ENCODE data around the gene RHD. TPM values are rescaled to one million over a fixed set of nuclear protein-coding genes. Genes with fewer than 3 reads are reported as not detected.
"Not testable (repeated sequence)": the region's sequence is repeated elsewhere in the genome, so short reads cannot be mapped to it uniquely, and the experiment has no call there.

RHD gene
- total and polyA plus RNA-seq, 2 donors (not counting 1 experiment from before 2014, with no cell fraction given): not detected

GRCh38 chr1:25378367-25378766 is 106.1 kb downstream of the RHD start:
- ATAC-seq (ENCODE audit: low read depth); H3K9me3 ChIP-seq (ENCODE audit: control extremely low read depth in 1 of 3, control insufficient read depth in 2 of 3, insufficient read depth in 1 of 3, low read length in 2 of 3); H3K79me2 ChIP-seq (ENCODE audit: control insufficient read depth, insufficient read depth, low read length); H3K9ac ChIP-seq (ENCODE audit: low read length); H3K4me3 ChIP-seq (ENCODE audit: control extremely low read depth in 1 of 5, extremely low read depth in 1 of 5, insufficient read depth in 1 of 5, low read depth in 2 of 5, low read length in 4 of 5); H3K9me3 Mint-ChIP-seq (ENCODE audit: insufficient read depth); H3K36me3 ChIP-seq (replicated peaks in 1 of 2; ENCODE audit: control extremely low read depth in 1 of 2, control insufficient read depth in 1 of 2, extremely low read depth in 1 of 2, insufficient read depth in 2 of 2, low read length in 1 of 2); H3K27me3 ChIP-seq (replicated peaks in 1 of 4; ENCODE audit: control extremely low read depth in 1 of 4, control insufficient read depth in 3 of 4, insufficient read depth in 4 of 4, low read length in 3 of 4); H3K27ac ChIP-seq (ENCODE audit: low read length in 2 of 2); CTCF ChIA-PET; H3K4me3 Mint-ChIP-seq; H3K4me1 ChIP-seq (ENCODE audit: control insufficient read depth in 2 of 2, insufficient read depth in 2 of 2, low read length in 2 of 2); intact Hi-C loops (cut with micrococcal nuclease); H3K27ac Mint-ChIP-seq; POLR2A ChIA-PET; H3K4me1 Mint-ChIP-seq; H2AFZ ChIP-seq (ENCODE audit: insufficient read depth, low read depth, low read length, poor library complexity, severe bottlenecking); DNase-seq; H4K20me1 ChIP-seq (ENCODE audit: control insufficient read depth, insufficient read depth, low read length, poor library complexity, severe bottlenecking); H3K4me2 ChIP-seq (replicated peaks; ENCODE audit: low read depth, low read length, poor library complexity, severe bottlenecking); H3K27me3 Mint-ChIP-seq: not testable (repeated sequence)
- WGBS (ENCODE audit: insufficient coverage): 97% methylated on average over 3 of the region's 3 CpGs

Other genes with a start within 250 kb of the RHD start
- gene SYF2, start 40.0 kb upstream of the RHD start, total RNA-seq: 57.4 and 67.3 TPM in 2 replicates
- 21.9 and 58.0 TPM in 2 replicates for gene SYF2, start 40.0 kb upstream of the RHD start, polyA plus RNA-seq
- gene RSRP1, start 25.1 kb upstream of the RHD start, total RNA-seq: 474 and 482 TPM in 2 replicates
- 387 and 492 TPM in 2 replicates for gene RSRP1, start 25.1 kb upstream of the RHD start, polyA plus RNA-seq
- gene TMEM50A, start 65.8 kb downstream of the RHD start, total RNA-seq: 59.4 and 62.6 TPM in 2 replicates
- 20.7 and 30.3 TPM in 2 replicates for gene TMEM50A, start 65.8 kb downstream of the RHD start, polyA plus RNA-seq
- gene RHCE, start 148.3 kb downstream of the RHD start, total RNA-seq: not detected in 2 replicates
- gene RHCE, start 148.3 kb downstream of the RHD start, polyA plus RNA-seq: 0.06 and 0.28 TPM in 2 replicates
- gene MACO1, start 158.4 kb downstream of the RHD start, total RNA-seq: 20.7 and 21.2 TPM in 2 replicates
- 4.9 and 7.5 TPM in 2 replicates for gene MACO1, start 158.4 kb downstream of the RHD start, polyA plus RNA-seq